ENCODE data around the gene ARFRP1. TPM values are rescaled to one million over a fixed set of nuclear protein-coding genes. Genes with fewer than 3 reads are reported as not detected.

ARFRP1 gene
- total and polyA plus RNA-seq, 12 donors, result 34.9 to 59.1 (median 40.0) TPM

- DNase-seq, result no peak
- peak overlapping the region in 5 of 10 donors; percentile 8 to 25 (median 19) for H3K4me3 ChIP-seq
- 82 to 86% methylated on average over 24 of the region's 24 CpGs for WGBS, 2 donors
- ATAC-seq, result no peak
- peak overlapping the region; percentile 79 to 96 (median 93) for H3K27ac ChIP-seq
- no peaks in the 10 kb centered on the region for H3K9me3 ChIP-seq
- peaks cover 0 to 6% (median 0%) of the 10 kb centered on the region in 9 donors for H3K36me3 ChIP-seq
- H3K27me3 ChIP-seq, result no peaks in the 10 kb centered on the region
- TF ChIP-seq, protein P1, sequence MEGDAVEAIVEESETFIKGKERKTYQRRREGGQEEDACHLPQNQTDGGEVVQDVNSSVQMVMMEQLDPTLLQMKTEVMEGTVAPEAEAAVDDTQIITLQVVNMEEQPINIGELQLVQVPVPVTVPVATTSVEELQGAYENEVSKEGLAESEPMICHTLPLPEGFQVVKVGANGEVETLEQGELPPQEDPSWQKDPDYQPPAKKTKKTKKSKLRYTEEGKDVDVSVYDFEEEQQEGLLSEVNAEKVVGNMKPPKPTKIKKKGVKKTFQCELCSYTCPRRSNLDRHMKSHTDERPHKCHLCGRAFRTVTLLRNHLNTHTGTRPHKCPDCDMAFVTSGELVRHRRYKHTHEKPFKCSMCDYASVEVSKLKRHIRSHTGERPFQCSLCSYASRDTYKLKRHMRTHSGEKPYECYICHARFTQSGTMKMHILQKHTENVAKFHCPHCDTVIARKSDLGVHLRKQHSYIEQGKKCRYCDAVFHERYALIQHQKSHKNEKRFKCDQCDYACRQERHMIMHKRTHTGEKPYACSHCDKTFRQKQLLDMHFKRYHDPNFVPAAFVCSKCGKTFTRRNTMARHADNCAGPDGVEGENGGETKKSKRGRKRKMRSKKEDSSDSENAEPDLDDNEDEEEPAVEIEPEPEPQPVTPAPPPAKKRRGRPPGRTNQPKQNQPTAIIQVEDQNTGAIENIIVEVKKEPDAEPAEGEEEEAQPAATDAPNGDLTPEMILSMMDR (IDR thresholded peaks at IDR 0.05), result no peak
- H3K4me1 ChIP-seq, result peaks cover 33 to 72% (median 61%) of the 10 kb centered on the region in 9 donors
- intact Hi-C loops (cut with DNase I), result loop anchor here in 1 of 10 donors (5.0 kb wide), 1 partner anchor 366 kb away; no protein-coding TSS in a partner anchor
These were observed 21.7 kb downstream of the ARFRP1 start for GRCh38 chr20:63686094-63686491.

DNA sequence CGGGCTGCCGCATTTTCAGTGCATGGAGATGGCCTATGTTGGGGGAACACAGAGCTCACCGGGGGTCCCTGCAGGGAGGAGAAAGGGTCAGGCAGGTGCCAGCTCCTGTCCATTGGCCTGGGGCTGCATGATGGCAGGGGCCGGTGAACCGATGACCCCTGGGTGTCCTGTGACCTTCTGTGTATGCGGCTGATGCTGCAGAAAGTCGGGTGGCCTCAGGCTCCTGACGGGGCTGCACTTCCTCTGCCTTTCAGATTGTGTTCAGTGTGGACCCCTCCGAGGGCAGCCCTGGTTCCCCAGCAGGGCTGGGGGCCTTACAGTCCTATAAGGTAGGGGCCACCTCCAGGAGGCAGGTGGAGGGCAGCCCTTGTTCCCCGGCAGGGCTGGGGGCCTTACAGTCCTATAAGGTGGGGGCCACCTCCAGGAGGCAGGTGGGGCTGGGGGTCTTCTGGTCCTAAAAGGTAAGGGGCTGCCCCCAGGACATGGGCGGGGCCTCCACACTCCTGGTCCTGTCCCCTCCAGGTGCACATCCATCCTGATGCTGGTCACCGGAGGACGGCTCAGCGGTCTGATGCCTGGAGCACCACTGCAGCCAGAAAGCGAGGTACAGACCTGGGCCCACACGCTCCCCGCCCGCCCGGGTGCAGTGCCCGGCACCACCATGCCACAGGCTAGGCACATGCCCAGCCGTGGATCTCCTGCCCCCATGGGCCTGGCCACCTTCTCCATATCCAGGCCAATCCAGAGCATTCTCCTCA, 22.3 kb downstream of the ARFRP1 start:
- TF ChIP-seq, protein P1 (IDR thresholded peaks at IDR 0.05), result no peak
- DNase-seq, result no peak
- H3K4me1 ChIP-seq, result peaks cover 33 to 72% (median 61%) of the 10 kb centered on the region in 9 donors

DNA sequence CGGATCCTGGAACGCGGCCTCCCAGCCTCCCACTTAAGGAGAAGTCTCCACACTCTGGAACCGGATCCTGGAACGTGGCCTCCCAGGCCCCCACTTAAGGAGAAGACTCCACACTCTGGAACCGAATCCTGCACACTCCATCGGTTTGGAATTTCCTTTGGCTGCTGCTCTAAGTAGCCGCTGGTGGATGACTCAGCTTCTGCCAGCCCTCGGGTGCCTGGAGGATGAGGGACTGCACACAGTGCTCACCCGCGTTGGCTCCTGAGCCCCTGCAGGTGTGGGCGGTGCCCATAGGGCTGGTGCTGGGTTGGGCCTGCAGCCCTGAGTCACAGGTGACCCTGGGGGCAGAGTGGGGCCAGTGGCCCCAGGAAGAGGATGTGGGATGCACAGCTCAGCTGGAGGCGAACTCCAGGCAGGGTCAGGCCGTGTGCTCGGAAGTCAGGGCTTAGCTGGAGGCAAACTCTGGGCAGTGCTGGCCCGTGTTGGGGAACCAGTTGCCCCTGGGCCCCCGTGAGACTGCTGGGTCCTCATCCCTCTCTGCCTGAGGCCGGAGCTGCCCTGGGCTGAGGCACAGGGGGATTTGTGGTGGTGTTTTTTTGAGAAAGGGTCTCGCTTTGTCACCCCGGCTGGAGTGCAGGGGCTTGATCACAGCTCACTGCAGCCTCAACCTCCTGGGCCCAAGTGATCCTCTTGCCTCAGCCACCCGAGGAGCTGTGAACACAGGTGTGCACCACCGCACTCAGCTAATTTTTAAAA, 25.2 kb downstream of the ARFRP1 start:
- ATAC-seq, result peak; percentile 44 to 71 (median 64)
- no peak overlapping the region for H3K4me3 ChIP-seq

More for the DNA sequence above, 22.3 kb downstream of the ARFRP1 start:
- Histone ChIP-seq H3K36me3 (peaks cover 0 to 13% (median 0%) of the 10 kb centered on the region in 9 donors), H3K9me3 (no peaks in the 10 kb centered on the region), H3K27ac (peak overlapping the region; percentile 79 to 96 (median 93)), H3K27me3 (no peaks in the 10 kb centered on the region), H3K4me3 (no peak overlapping the region)
- intact Hi-C loops (cut with DNase I), result loop anchor here in 1 of 10 donors (5.0 kb wide), 1 partner anchor 367 kb away; no protein-coding TSS in a partner anchor
- WGBS, 2 donors, result 93% methylated on average over 21 of the region's 21 CpGs
- no peak for ATAC-seq

More for the DNA sequence above, 25.2 kb downstream of the ARFRP1 start:
- DNase-seq, result peak; percentile 63 to 80
- 56 to 64% methylated on average over 22 of the region's 22 CpGs for WGBS, 2 donors
- TF ChIP-seq, protein P1 (IDR thresholded peaks at IDR 0.05), result no peak
- Histone ChIP-seq H3K27ac (peak overlapping the region; percentile 76 to 93 (median 82)), H3K27me3 (no peaks in the 10 kb centered on the region), H3K9me3 (no peaks in the 10 kb centered on the region), H3K36me3 (peaks cover 0 to 28% (median 3%) of the 10 kb centered on the region in 9 donors), H3K4me1 (peaks cover 22 to 54% (median 45%) of the 10 kb centered on the region in 9 donors)
- intact Hi-C loops (cut with DNase I), result no loop called here

Measured in heart right ventricle (tissue), 16 donors.